K562 (cell line): Measurements from ENCODE around the gene EML5. TPM values are rescaled to one million over a fixed set of nuclear protein-coding genes. Genes with fewer than 3 reads are reported as not detected.

Experiments
- ATAC-seq: fragments of 200-7000 bp; cut with Tn5 transposase; 3 replicates; pipeline ENCODE4 v1.9.1; 2020; ENCODE audit warnings: moderate library complexity
- BruUV-seq: library from RNA; stranded (reverse); fragments of 400-500 nt; replicated peaks from 2 replicates; lab custom pipeline; 2021; lab: Mats Ljungman, UMichigan
- CTCF ChIA-PET: fragments of 300-600 bp; formaldehyde crosslinking; extraction: SDS; loops from one replicate; lab custom pipeline; 2021; ENCODE audit warnings: low intra/inter-chr PET ratio; lab: Yijun Ruan, JAX
- POLR2A ChIA-PET: fragments of 300-600, 350-650 bp; sonication (Branson Sonifier 250); formaldehyde crosslinking; extraction: SDS; loops from one replicate; lab custom pipeline; 2021; ENCODE audit warnings: antibody characterized with exemption, inconsistent platforms; lab: Yijun Ruan, JAX
- DNase-seq, 4 experiments: peaks; one replicate each; pipeline versions ENCODE4 v3.0.0 to v3.0.0-alpha.2; 2011 to 2018; ENCODE audit warnings: low spot score in 3 of 4, mixed read lengths in 3 of 4; ENCODE audit errors: extremely low read depth in 1 of 4
- FAIRE-seq: peaks from 2 replicates; lab custom pipeline; 2011; peaks lifted over from hg19 to GRCh38; lab: Jason Lieb, UNC
- H2AFZ ChIP-seq: 2 replicates; pipeline ENCODE4 v1.6.0; 2011; ENCODE audit warnings: low read depth, low read length, control low read depth, inconsistent platforms
- H3K27ac ChIP-seq: fragments of 200-600 bp; 3 replicates; pipeline ENCODE4 v1.8.0; 2011; ENCODE audit warnings: low read depth, mild to moderate bottlenecking, control low read depth, inconsistent platforms, low read length, moderate library complexity, mixed read lengths; ENCODE audit errors: extremely low read depth
- H3K27me3 ChIP-seq, 2 experiments: fragments of 300-600 bp in 1 of 2; 2 replicates in 1 of 2; 3 replicates in 1 of 2; pipeline versions ENCODE4 v1.6.0 to v1.8.0; 2011; ENCODE audit warnings: inconsistent platforms in 2 of 2, low read length in 2 of 2, mild to moderate bottlenecking in 1 of 2, mixed read lengths in 1 of 2, moderate library complexity in 1 of 2; ENCODE audit not compliant: control insufficient read depth in 2 of 2, insufficient read depth in 2 of 2
- H3K36me3 ChIP-seq: fragments of 300-600 bp; 3 replicates; pipeline ENCODE4 v1.8.0; 2011; ENCODE audit warnings: mild to moderate bottlenecking, low read length, inconsistent platforms; ENCODE audit not compliant: control insufficient read depth, insufficient read depth
- H3K4me1 ChIP-seq, 2 experiments: fragments of 200-600 bp in 1 of 2; replicated peaks in 1 of 2; 2 replicates in 1 of 2; 3 replicates in 1 of 2; pipeline versions ENCODE4 v1.5.1 to v1.8.0; 2011; ENCODE audit warnings: inconsistent platforms in 2 of 2, low read length in 2 of 2, mild to moderate bottlenecking in 1 of 2, mixed read lengths in 1 of 2, moderate library complexity in 1 of 2; ENCODE audit not compliant: control insufficient read depth in 2 of 2, insufficient read depth in 2 of 2
- H3K4me2 ChIP-seq: 2 replicates; pipeline ENCODE4 v1.6.1; 2011; ENCODE audit warnings: low read length, control low read depth, inconsistent platforms, mixed read lengths; ENCODE audit not compliant: insufficient read depth
- H3K4me3 ChIP-seq: fragments of 200-600 bp; sonication (generic), shearing (Covaris generic); 2 replicates; pipeline ENCODE4 v1.5.1; 2016; ENCODE audit warnings: control low read depth, inconsistent platforms
- H3K79me2 ChIP-seq: fragments of 200-600 bp; 3 replicates; pipeline ENCODE4 v1.8.0; 2011; ENCODE audit warnings: low read length, inconsistent platforms; ENCODE audit not compliant: control insufficient read depth, insufficient read depth
- H3K9ac ChIP-seq, 2 experiments: 2 replicates each; pipeline versions ENCODE4 v1.6.0 to v1.6.1; 2011; ENCODE audit warnings: low read depth in 2 of 2, low read length in 2 of 2, control low read depth in 1 of 2, inconsistent platforms in 1 of 2, mild to moderate bottlenecking in 1 of 2, mixed read lengths in 1 of 2; ENCODE audit not compliant: insufficient read depth in 1 of 2
- H3K9me1 ChIP-seq: one replicate; pipeline ENCODE4 v1.6.0; 2011; ENCODE audit warnings: inconsistent platforms, mild to moderate bottlenecking, low read length, moderate library complexity; ENCODE audit not compliant: control insufficient read depth, insufficient read depth
- H3K9me3 ChIP-seq: replicated peaks from 2 replicates; pipeline ENCODE4 v1.5.1; 2011; ENCODE audit warnings: low read depth, low read length, inconsistent platforms; ENCODE audit not compliant: control insufficient read depth, insufficient read depth
- H4K20me1 ChIP-seq: replicated peaks from 2 replicates; pipeline ENCODE4 v1.6.1; 2011; ENCODE audit warnings: low read length, inconsistent platforms, mixed read lengths; ENCODE audit not compliant: control insufficient read depth, insufficient read depth
- BRD4 ChIP-seq: fragments of 200-600 bp; sonication (generic); IDR thresholded peaks from 2 replicates; pipeline ENCODE4 v1.6.1; 2017; ENCODE audit warnings: inconsistent platforms
- ELK3 ChIP-seq: fragments of 450-650 bp; formaldehyde crosslinking; IDR thresholded peaks from 2 replicates; pipeline ENCODE4 v1.4.0; 2020; ENCODE audit warnings: mild to moderate bottlenecking
- HDAC6 ChIP-seq: IDR thresholded peaks from 2 replicates; pipeline ENCODE4 v1.6.1; 2012; ENCODE audit warnings: low read depth, mild to moderate bottlenecking, control low read depth, inconsistent platforms, low read length, moderate library complexity
- RBFOX2 ChIP-seq: fragments of 200-400 bp; formaldehyde crosslinking; IDR thresholded peaks from 2 replicates; pipeline ENCODE4 v1.6.1; 2017; ENCODE audit warnings: low read depth, mild to moderate bottlenecking, low read length, moderate library complexity
- RFX7 ChIP-seq: fragments of 250-450 bp; sonication (Bioruptor Pico); IDR thresholded peaks from 2 replicates; pipeline ENCODE4 v1.5.1; 2021; ENCODE audit warnings: mild to moderate bottlenecking
- SFPQ ChIP-seq: fragments of 200-400 bp; formaldehyde crosslinking; IDR thresholded peaks from 2 replicates; pipeline ENCODE4 v1.6.1; 2017; ENCODE audit warnings: mild to moderate bottlenecking, low read depth, low read length, moderate library complexity
- ZNF436 ChIP-seq: fragments of 250-450, 450-650 bp; sonication (Bioruptor Pico); formaldehyde crosslinking; IDR thresholded peaks from 2 replicates; pipeline ENCODE4 v1.7.0; 2020; ENCODE audit warnings: mild to moderate bottlenecking
- WGBS: fragments of 100-300 bp; shearing (Covaris generic); methylation state at CpG from one replicate; pipeline ENCODE4 v1.1.6; 2016; ENCODE audit warnings: low coverage, mixed read lengths; ENCODE audit not compliant: insufficient coverage; ENCODE audit errors: missing lambda C conversion rate; 5-methylcytosine and 5-hydroxymethylcytosine counted together
- in situ Hi-C: fragments of 300-500 bp; cut with MboI; formaldehyde crosslinking; loops from 4 replicates; pipeline ENCODE4 v1.15.0; 2018; ENCODE audit warnings: inconsistent platforms, mixed read lengths
- intact Hi-C: fragments of 100-400 bp; cut with micrococcal nuclease; formaldehyde crosslinking; loops from 2 replicates; pipeline ENCODE4 v1.14.2; 2022
- polyA plus RNA-seq, 8 experiments: library from polyadenylated mRNA; depleted of rRNA in 4 of 8; stranded (reverse) in 5 of 8; unstranded in 3 of 8; fragments of >200 nt; fragmentation: Nextera tagmentation in 2 of 8; fragmentation: Illumina TruSeq in 1 of 8; extraction: Ambion mirVana in 2 of 8; extraction: Trizol in 1 of 8; gene quantifications; 2 replicates each; pipeline versions ENCODE4 v1.2.1 to v1.2.3, GENCODE V29; 2011 to 2014; ENCODE audit warnings: inconsistent platforms in 1 of 8, missing spikeins in 1 of 8
- total RNA-seq, 7 experiments: library from RNA; depleted of rRNA in 6 of 7; stranded (reverse); fragments of >200 nt in 6 of 7; fragmentation: Illumina TruSeq in 2 of 7; extraction: Trizol in 2 of 7; gene quantifications; 2 replicates each; pipeline versions ENCODE4 v1.2.1 to v1.2.3, GENCODE V29; 2011 to 2021; ENCODE audit warnings: low replicate concordance in 1 of 7

EML5 gene
- total and polyA plus RNA-seq, 9 of the 15 experiments (the other 6 are each of a cell fraction or from before 2014, with no cell fraction given), result 0.06 to 0.34 (median 0.22) TPM

GRCh38 chr14:88698651-88699050, 94.1 kb downstream of the EML5 start:
- Histone ChIP-seq H3K36me3 (no peaks in the 10 kb centered on the region), H3K79me2 (no peaks in the 10 kb centered on the region), H3K4me2 (no peak overlapping the region), H3K9me1 (no peaks in the 10 kb centered on the region), H2AFZ (no peak overlapping the region), H4K20me1 (no peaks in the 10 kb centered on the region), H3K27me3 (no peaks in the 10 kb centered on the region), H3K4me3 (no peak overlapping the region), H3K9me3 (no peaks in the 10 kb centered on the region), H3K27ac (no peak overlapping the region), H3K4me1 (no peaks in the 10 kb centered on the region; a peak in 1 of 5 replicates), H3K9ac (no peak overlapping the region)
- DNase-seq (no peak), FAIRE-seq (no peak), ATAC-seq (no peak)
- 6% methylated on average over 5 of the region's 5 CpGs for WGBS
- BruUV-seq, result no TSS peak
- no peak for TF ChIP-seq ELK3 (CRISPR knock-in tag)
- no peak for TF ChIP-seq ZNF436 (CRISPR knock-in tag)
- ChIA-PET POLR2A (no interaction called here), CTCF (no interaction called here)
- intact Hi-C loops, result no loop called here
- in situ Hi-C loops, result no loop called here

GRCh38 chr14:88695870-88696269, 96.9 kb downstream of the EML5 start:
- no peaks in the 10 kb centered on the region for H3K9me1 ChIP-seq
- ATAC-seq (no peak), DNase-seq (no peak), FAIRE-seq (no peak)
- H3K36me3 ChIP-seq, result no peaks in the 10 kb centered on the region
- H2AFZ ChIP-seq, result no peak overlapping the region
- intact Hi-C loops, result no loop called here
- POLR2A ChIA-PET, result no interaction called here
- no peaks in the 10 kb centered on the region for H3K79me2 ChIP-seq
- in situ Hi-C loops, result no loop called here
- H3K27me3 ChIP-seq, result no peaks in the 10 kb centered on the region
- H3K4me2 ChIP-seq, result no peak overlapping the region
- H3K4me3 ChIP-seq, result no peak overlapping the region
- no TSS peak for BruUV-seq
- TF ChIP-seq HDAC6 (no peak), BRD4 (no peak), RBFOX2 (no peak), SFPQ (no peak), RFX7 (CRISPR knock-in tag) (no peak)
- WGBS, result 0% methylated on average over 3 of the region's 3 CpGs
- H4K20me1 ChIP-seq, result no peaks in the 10 kb centered on the region
- H3K4me1 ChIP-seq, result no peaks in the 10 kb centered on the region
- no peaks in the 10 kb centered on the region for H3K9me3 ChIP-seq
- H3K27ac ChIP-seq, result no peak overlapping the region
- H3K9ac ChIP-seq, result no peak overlapping the region
- CTCF ChIA-PET, result no interaction called here
